ENCODE measurements around the gene CDH4.

GRCh38 chr20:61627791-61628415, 375.8 kb downstream of the CDH4 start:
- TF ChIP-seq, protein P1, sequence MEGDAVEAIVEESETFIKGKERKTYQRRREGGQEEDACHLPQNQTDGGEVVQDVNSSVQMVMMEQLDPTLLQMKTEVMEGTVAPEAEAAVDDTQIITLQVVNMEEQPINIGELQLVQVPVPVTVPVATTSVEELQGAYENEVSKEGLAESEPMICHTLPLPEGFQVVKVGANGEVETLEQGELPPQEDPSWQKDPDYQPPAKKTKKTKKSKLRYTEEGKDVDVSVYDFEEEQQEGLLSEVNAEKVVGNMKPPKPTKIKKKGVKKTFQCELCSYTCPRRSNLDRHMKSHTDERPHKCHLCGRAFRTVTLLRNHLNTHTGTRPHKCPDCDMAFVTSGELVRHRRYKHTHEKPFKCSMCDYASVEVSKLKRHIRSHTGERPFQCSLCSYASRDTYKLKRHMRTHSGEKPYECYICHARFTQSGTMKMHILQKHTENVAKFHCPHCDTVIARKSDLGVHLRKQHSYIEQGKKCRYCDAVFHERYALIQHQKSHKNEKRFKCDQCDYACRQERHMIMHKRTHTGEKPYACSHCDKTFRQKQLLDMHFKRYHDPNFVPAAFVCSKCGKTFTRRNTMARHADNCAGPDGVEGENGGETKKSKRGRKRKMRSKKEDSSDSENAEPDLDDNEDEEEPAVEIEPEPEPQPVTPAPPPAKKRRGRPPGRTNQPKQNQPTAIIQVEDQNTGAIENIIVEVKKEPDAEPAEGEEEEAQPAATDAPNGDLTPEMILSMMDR (IDR thresholded peaks at IDR 0.05) = no peak
- no peak for TF ChIP-seq POLR2A (IDR thresholded peaks at IDR 0.05)
- TF ChIP-seq POLR2AphosphoS5 (IDR thresholded peaks at IDR 0.05) = no peak
- no peak for TF ChIP-seq EP300 (IDR thresholded peaks at IDR 0.05)
